Measurements from ENCODE around the gene NMNAT1.

GRCh38 chr1:9908871-9909233 is 34.4 kb upstream of the NMNAT1 start:
- TF ChIP-seq CTCF (IDR thresholded peaks at IDR 0.05) (no peak), POLR2A (IDR thresholded peaks at IDR 0.05) (no peak), EP300 (IDR thresholded peaks at IDR 0.05) (no peak)
